ENCODE data around the gene BAIAP2L1. TPM values are rescaled to one million over a fixed set of nuclear protein-coding genes. Genes with fewer than 3 reads are reported as not detected.

Gene BAIAP2L1
- total RNA-seq, 1 donor from 2014 or later, result 28.0 TPM

GRCh38 chr7:98283887-98284222 lies 117.0 kb downstream of the BAIAP2L1 start:
- H3K9me3 Mint-ChIP-seq, result no peaks in the 10 kb centered on the region
- no peak for DNase-seq (ENCODE audit: extremely low spot score, unreplicated experiment)
- no peak for TF ChIP-seq CTCF (conservative IDR thresholded peaks at IDR 0.05)
- no peaks in the 10 kb centered on the region for H3K36me3 Mint-ChIP-seq
- peak overlapping the region; percentile 88 for H3K27ac Mint-ChIP-seq
- peaks cover 25% of the 10 kb centered on the region for H3K4me1 Mint-ChIP-seq (ENCODE audit: unreplicated experiment)
- H3K27me3 Mint-ChIP-seq, result no peaks in the 10 kb centered on the region
- peak overlapping the region; percentile 85 for H3K4me3 Mint-ChIP-seq

GRCh38 chr7:98283127-98283886 lies 117.6 kb downstream of the BAIAP2L1 start:
- no peaks in the 10 kb centered on the region for H3K27me3 Mint-ChIP-seq
- no peaks in the 10 kb centered on the region for H3K9me3 Mint-ChIP-seq
- peaks cover 25% of the 10 kb centered on the region for H3K4me1 Mint-ChIP-seq (ENCODE audit: unreplicated experiment)
- H3K36me3 Mint-ChIP-seq, result no peaks in the 10 kb centered on the region
- TF ChIP-seq CTCF (conservative IDR thresholded peaks at IDR 0.05), result no peak
- H3K4me3 Mint-ChIP-seq, result peak overlapping the region; percentile 92
- peak overlapping the region; percentile 91 for H3K27ac Mint-ChIP-seq
- DNase-seq (ENCODE audit: extremely low spot score, unreplicated experiment), result no peak

- Mint-ChIP-seq H3K4me3 (peak overlapping the region; percentile 92), H3K36me3 (no peaks in the 10 kb centered on the region), H3K27ac (peak overlapping the region; percentile 91), H3K4me1 (ENCODE audit: unreplicated experiment) (peaks cover 25% of the 10 kb centered on the region), H3K27me3 (no peaks in the 10 kb centered on the region), H3K9me3 (no peaks in the 10 kb centered on the region)
- no peak for TF ChIP-seq CTCF (conservative IDR thresholded peaks at IDR 0.05)
- DNase-seq (ENCODE audit: extremely low spot score, unreplicated experiment), result no peak
Measured at GRCh38 chr7:98282703-98283102, 118.2 kb downstream of the BAIAP2L1 start.

GRCh38 chr7:98281757-98282606 lies 118.9 kb downstream of the BAIAP2L1 start:
- Mint-ChIP-seq H3K9me3 (no peaks in the 10 kb centered on the region), H3K27ac (peak overlapping the region; percentile 91), H3K4me3 (peak overlapping the region; percentile 92), H3K4me1 (ENCODE audit: unreplicated experiment) (peaks cover 25% of the 10 kb centered on the region), H3K27me3 (no peaks in the 10 kb centered on the region), H3K36me3 (no peaks in the 10 kb centered on the region)
- DNase-seq (ENCODE audit: extremely low spot score, unreplicated experiment), result no peak
- TF ChIP-seq CTCF (conservative IDR thresholded peaks at IDR 0.05), result no peak

GRCh38 chr7:98280791-98281756 lies 119.8 kb downstream of the BAIAP2L1 start, which contains the start of gene BRI3:
Gene BRI3 (plus strand): TSS chr7:98281686. CDS start chr7:98281796, 110 bp downstream.
- H3K4me1 Mint-ChIP-seq (ENCODE audit: unreplicated experiment), result peaks cover 19% of the 10 kb centered on the region
- H3K36me3 Mint-ChIP-seq, result no peaks in the 10 kb centered on the region
- no peaks in the 10 kb centered on the region for H3K9me3 Mint-ChIP-seq
- peak within 1 kb of the TSS; percentile 92 for H3K4me3 Mint-ChIP-seq
- TF ChIP-seq CTCF (conservative IDR thresholded peaks at IDR 0.05), result no peak
- H3K27ac Mint-ChIP-seq, result peak within 1 kb of the TSS; percentile 94
- H3K27me3 Mint-ChIP-seq, result no peaks in the 10 kb centered on the region
- peak; percentile 90 for DNase-seq (ENCODE audit: extremely low spot score, unreplicated experiment)
